ENCODE data around the gene SLC34A3. TPM values are rescaled to one million over a fixed set of nuclear protein-coding genes. Genes with fewer than 3 reads are reported as not detected.

Gene SLC34A3
- total RNA-seq, 2 experiments from 2014 or later = not detected

DNA sequence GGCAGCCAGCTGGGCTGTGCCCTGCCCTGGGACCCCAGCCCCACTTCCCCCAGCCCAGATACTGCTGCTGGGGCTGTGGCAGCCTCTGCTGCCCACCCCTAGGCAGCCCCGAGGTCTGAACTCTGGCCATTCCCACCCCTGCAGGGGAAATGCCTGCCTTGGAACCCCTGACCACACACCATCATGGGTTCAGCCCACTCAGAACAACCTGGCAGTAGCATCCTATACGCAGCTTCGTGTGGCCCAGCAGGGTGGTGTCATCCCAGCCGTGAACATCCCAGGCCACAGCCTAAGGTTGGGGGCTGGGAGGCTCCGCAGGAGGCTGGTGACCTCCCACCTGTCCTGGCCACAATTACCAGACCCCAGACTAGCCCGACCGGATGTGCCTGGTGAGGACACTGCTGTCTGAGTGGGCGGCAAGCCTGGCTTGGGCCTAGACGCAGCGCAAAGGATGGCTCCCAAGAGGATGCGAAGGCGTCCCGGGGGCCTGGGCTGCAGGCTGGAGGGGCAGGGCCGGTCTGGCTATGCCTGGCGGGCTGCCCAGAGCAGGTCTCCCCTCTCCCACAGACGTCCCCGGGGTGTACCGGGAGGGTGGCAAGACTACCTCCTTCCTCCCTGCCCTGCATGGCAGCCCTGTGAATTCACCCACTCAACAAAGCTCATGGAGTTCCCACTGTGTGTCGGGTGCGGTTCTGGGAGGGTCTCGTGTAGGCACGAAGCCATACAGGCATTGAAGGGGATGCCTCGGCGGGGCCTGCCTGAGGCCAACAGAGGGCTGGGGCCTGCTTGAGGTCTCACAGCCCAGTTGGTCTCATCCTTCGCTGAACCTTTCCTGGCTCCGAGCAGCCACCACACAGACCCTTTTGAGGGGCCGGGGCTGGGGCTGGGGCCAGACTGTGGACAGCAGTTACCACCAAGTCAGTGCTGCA, 1.5 kb upstream of the SLC34A3 start:
- ChIA-PET POLR2A (interaction anchor here (1.0 to 3.2 kb wide), 4 partner anchors 11 to 24 kb away, joined by 3 to 16 read pairs (median 4); partner anchors contain the start of genes NDOR1, TMEM203 and TUBB4B), CTCF (interaction anchor here (1.0 kb wide), 1 partner anchor 102 kb away, joined by 3 read pairs; no protein-coding TSS in a partner anchor)
- peaks cover 18% of the 10 kb centered on the region for H3K4me1 Mint-ChIP-seq
- H3K4me3 Mint-ChIP-seq = no peak overlapping the region
- H3K36me3 Mint-ChIP-seq (ENCODE audit: low read depth) = no peaks in the 10 kb centered on the region
- H3K27ac Mint-ChIP-seq = no peak overlapping the region
- H3K9me3 Mint-ChIP-seq = no peaks in the 10 kb centered on the region
- H3K27me3 Mint-ChIP-seq = no peaks in the 10 kb centered on the region
- DNase-seq = no peak

- Mint-ChIP-seq H3K9me3 (no peaks in the 10 kb centered on the region), H3K36me3 (ENCODE audit: low read depth) (no peaks in the 10 kb centered on the region), H3K27me3 (no peaks in the 10 kb centered on the region), H3K4me1 (peaks cover 12% of the 10 kb centered on the region), H3K27ac (no peak overlapping the region), H3K4me3 (no peak overlapping the region)
- ChIA-PET POLR2A (interaction anchor here (1.0 to 3.2 kb wide), 4 partner anchors 10 to 25 kb away, joined by 3 to 16 read pairs (median 4); partner anchors contain the start of genes NDOR1, TMEM203 and TUBB4B), CTCF (interaction anchor here (1.0 kb wide), 1 partner anchor 102 kb away, joined by 3 read pairs; no protein-coding TSS in a partner anchor)
- no peak for DNase-seq
Measured at GRCh38 chr9:137229903-137230704, 597 bp upstream of the SLC34A3 start.

GRCh38 chr9:137231372-137232039, 805 bp downstream of the SLC34A3 start:
- POLR2A ChIA-PET = interaction anchor here (3.2 kb wide), 1 partner anchor 9 kb away, joined by 16 read pairs; the partner anchor contains the start of gene TUBB4B

DNA sequence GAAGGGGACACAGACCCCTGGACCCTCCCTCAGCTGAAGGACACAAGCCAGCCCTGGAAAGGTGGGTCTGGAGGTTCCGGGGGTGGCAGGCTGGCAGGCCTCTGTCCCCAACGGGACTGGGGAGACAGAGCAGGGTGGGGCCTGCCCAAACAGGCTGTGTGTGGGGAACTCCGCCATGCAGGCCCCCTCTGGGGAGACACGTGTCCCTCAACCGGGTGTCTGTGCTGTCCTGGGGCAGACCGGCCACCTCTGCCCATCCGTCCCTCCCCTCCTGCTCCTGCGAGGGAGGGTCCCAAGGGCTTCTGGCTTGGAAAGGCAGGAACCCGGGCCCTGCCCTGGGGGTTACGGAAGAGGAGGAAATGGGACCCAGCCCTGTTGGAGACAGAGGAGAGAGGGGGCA, 1.4 kb downstream of the SLC34A3 start:
- H3K4me1 Mint-ChIP-seq = peaks cover 7% of the 10 kb centered on the region
- ChIA-PET CTCF (no interaction called here), POLR2A (interaction anchor here (3.2 kb wide), 1 partner anchor 8 kb away, joined by 16 read pairs; the partner anchor contains the start of gene TUBB4B)
- DNase-seq = no peak
- H3K36me3 Mint-ChIP-seq (ENCODE audit: low read depth) = no peaks in the 10 kb centered on the region
- no peak overlapping the region for H3K4me3 Mint-ChIP-seq
- H3K27me3 Mint-ChIP-seq = no peaks in the 10 kb centered on the region
- no peak overlapping the region for H3K27ac Mint-ChIP-seq
- H3K9me3 Mint-ChIP-seq = no peaks in the 10 kb centered on the region

More at GRCh38 chr9:137231372-137232039, 805 bp downstream of the SLC34A3 start:
- no peaks in the 10 kb centered on the region for H3K27me3 Mint-ChIP-seq
- DNase-seq = no peak
- no peaks in the 10 kb centered on the region for H3K9me3 Mint-ChIP-seq
- H3K27ac Mint-ChIP-seq = no peak overlapping the region
- H3K4me1 Mint-ChIP-seq = peaks cover 6% of the 10 kb centered on the region
- no peak overlapping the region for H3K4me3 Mint-ChIP-seq
- CTCF ChIA-PET = no interaction called here
- no peaks in the 10 kb centered on the region for H3K36me3 Mint-ChIP-seq (ENCODE audit: low read depth)

DNA sequence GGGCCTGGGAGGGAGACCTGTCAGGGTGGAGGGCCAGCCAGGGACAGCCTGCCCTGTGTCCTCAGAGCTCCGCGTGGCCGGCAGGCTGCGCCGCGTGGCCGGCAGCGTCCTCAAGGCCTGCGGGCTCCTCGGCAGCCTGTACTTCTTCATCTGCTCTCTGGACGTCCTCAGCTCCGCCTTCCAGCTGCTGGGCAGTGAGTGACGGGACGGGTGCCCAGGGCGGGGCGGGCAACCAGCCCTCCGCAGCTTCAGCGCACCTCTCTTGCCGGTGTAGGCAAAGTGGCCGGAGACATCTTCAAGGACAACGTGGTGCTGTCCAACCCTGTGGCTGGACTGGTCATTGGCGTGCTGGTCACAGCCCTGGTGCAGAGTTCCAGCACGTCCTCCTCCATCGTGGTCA, 1.8 kb downstream of the SLC34A3 start:
- Mint-ChIP-seq H3K36me3 (ENCODE audit: low read depth) (no peaks in the 10 kb centered on the region), H3K4me3 (no peak overlapping the region), H3K27ac (no peak overlapping the region), H3K4me1 (peaks cover 7% of the 10 kb centered on the region), H3K9me3 (no peaks in the 10 kb centered on the region), H3K27me3 (no peaks in the 10 kb centered on the region)
- no peak for DNase-seq
- ChIA-PET POLR2A (no interaction called here), CTCF (no interaction called here)

- ChIA-PET CTCF (no interaction called here), POLR2A (interaction anchor here (0.7 kb wide), 1 partner anchor 46 kb away, joined by 3 read pairs; no protein-coding TSS in a partner anchor)
- Mint-ChIP-seq H3K9me3 (no peaks in the 10 kb centered on the region), H3K27ac (no peak overlapping the region), H3K36me3 (ENCODE audit: low read depth) (no peaks in the 10 kb centered on the region), H3K4me3 (no peak overlapping the region), H3K4me1 (peaks cover 10% of the 10 kb centered on the region), H3K27me3 (no peaks in the 10 kb centered on the region)
- DNase-seq = no peak
Measured at GRCh38 chr9:137233143-137233980, 2.7 kb downstream of the SLC34A3 start.

DNA sequence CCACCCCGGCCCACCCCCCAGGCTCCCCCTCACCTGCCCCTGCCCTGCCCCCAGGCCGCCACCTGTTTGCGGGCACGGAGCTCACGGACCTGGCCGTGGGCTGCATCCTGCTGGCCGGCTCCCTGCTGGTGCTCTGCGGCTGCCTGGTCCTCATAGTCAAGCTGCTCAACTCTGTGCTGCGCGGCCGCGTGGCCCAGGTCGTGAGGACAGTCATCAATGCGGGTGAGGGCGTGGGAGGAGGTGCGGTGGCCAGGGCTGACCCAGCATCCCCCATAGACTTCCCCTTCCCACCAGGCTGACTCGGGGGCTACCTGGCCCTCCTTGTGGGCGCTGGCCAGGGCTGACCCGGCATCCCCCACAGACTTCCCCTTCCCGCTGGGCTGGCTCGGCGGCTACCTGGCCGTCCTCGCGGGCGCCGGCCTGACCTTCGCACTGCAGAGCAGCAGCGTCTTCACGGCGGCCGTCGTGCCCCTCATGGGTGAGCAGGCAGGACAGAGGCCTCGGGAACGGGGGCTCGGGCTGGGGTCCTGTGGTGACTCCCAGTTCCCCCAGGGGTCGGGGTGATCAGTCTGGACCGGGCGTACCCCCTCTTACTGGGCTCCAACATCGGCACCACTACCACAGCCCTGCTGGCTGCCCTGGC, 3.5 kb downstream of the SLC34A3 start:
- ChIA-PET CTCF (no interaction called here), POLR2A (interaction anchor here (0.7 kb wide), 1 partner anchor 46 kb away, joined by 3 read pairs; no protein-coding TSS in a partner anchor)
- Mint-ChIP-seq H3K27ac (no peak overlapping the region), H3K27me3 (no peaks in the 10 kb centered on the region), H3K36me3 (ENCODE audit: low read depth) (no peaks in the 10 kb centered on the region), H3K4me3 (no peak overlapping the region), H3K9me3 (no peaks in the 10 kb centered on the region), H3K4me1 (peaks cover 18% of the 10 kb centered on the region)
- DNase-seq = no peak

- Mint-ChIP-seq H3K4me1 (peaks cover 23% of the 10 kb centered on the region), H3K27ac (no peak overlapping the region), H3K9me3 (no peaks in the 10 kb centered on the region), H3K27me3 (no peaks in the 10 kb centered on the region), H3K4me3 (no peak overlapping the region), H3K36me3 (ENCODE audit: low read depth) (no peaks in the 10 kb centered on the region)
- DNase-seq = no peak
- ChIA-PET CTCF (no interaction called here), POLR2A (interaction anchor here (0.7 kb wide), 1 partner anchor 46 kb away, joined by 3 read pairs; the partner anchor contains the start of genes ANAPC2 and SSNA1)
Measured at GRCh38 chr9:137234758-137235423, 4.2 kb downstream of the SLC34A3 start.

- no peak for DNase-seq
- H3K4me1 Mint-ChIP-seq = peaks cover 23% of the 10 kb centered on the region
- POLR2A ChIA-PET = interaction anchor here (0.7 to 10.4 kb wide), 8 partner anchors 12 to 149 kb away, joined by 3 to 251 read pairs (median 5); partner anchors contain the start of genes ANAPC2, MAN1B1, NELFB and SSNA1
Measured at GRCh38 chr9:137235424-137236237, 4.9 kb downstream of the SLC34A3 start.

DNA sequence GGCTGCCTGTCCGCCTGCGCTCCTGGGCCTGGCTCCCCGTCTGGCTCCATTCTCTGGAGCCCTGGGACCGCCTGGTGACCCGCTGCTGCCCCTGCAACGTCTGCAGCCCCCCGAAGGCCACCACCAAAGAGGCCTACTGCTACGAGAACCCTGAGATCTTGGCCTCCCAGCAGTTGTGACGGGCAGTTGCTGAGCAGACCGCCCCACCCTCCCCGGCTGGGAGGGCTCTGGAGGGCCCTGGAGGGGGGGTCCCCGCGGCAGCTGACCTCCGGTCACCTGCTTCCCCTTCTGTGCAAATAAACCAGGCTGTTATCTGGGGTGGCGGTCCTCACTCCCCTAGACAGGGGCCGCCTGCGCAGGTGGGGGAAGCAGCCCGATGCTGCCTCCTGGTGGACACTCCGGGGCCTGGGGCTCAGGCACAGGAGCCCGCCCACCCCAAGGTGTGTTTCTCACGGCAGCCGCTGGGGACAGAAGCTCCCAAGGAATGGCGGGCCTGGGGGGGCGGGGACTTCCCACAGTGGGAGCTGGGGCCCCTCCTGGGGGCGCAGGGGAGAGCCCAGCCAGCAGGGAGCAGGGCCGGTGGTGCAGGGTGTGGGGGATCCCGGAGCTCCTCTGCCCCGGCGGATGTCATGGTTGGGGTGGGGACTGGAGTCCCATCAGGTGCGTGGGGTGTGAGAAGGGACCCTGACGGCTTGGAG, 5.7 kb downstream of the SLC34A3 start:
- peak; percentile 91 for DNase-seq
- Mint-ChIP-seq H3K4me3 (no peak overlapping the region), H3K27me3 (no peaks in the 10 kb centered on the region), H3K4me1 (peaks cover 25% of the 10 kb centered on the region), H3K9me3 (no peaks in the 10 kb centered on the region), H3K36me3 (ENCODE audit: low read depth) (peaks cover 4% of the 10 kb centered on the region), H3K27ac (no peak overlapping the region)
- CTCF ChIA-PET = interaction anchor here (0.5 to 2.2 kb wide), 38 partner anchors 10 to 756 kb away, joined by 3 to 21 read pairs (median 4); partner anchors contain the start of genes ABCA2, AJM1, CYSRT1 and EHMT1
- POLR2A ChIA-PET = interaction anchor here (0.8 to 10.4 kb wide), 11 partner anchors 11 to 206 kb away, joined by 3 to 251 read pairs (median 5); partner anchors contain the start of genes CYSRT1, MAN1B1, NELFB and STPG3

More at GRCh38 chr9:137235424-137236237, 4.9 kb downstream of the SLC34A3 start:
- Mint-ChIP-seq H3K27me3 (no peaks in the 10 kb centered on the region), H3K9me3 (no peaks in the 10 kb centered on the region), H3K27ac (no peak overlapping the region), H3K4me3 (no peak overlapping the region), H3K36me3 (ENCODE audit: low read depth) (no peaks in the 10 kb centered on the region)
- CTCF ChIA-PET = interaction anchor here (1.0 to 2.2 kb wide), 14 partner anchors 9 to 507 kb away, joined by 3 to 21 read pairs (median 6); partner anchors contain the start of genes MAN1B1, NELFB, NPDC1 and RNF224
